GM19395 (cell line): ENCODE results near the gene ZSCAN30.

Experiments
- ATAC-seq: cut with Tn5 transposase; IDR thresholded peaks from one replicate; pipeline ENCODE4 v1.9.1; 2021; ENCODE audit warnings: mild to moderate bottlenecking, moderate library complexity; ENCODE audit not compliant: unreplicated experiment

The ZSCAN30 gene

GRCh38 chr18:35290094-35290735, at the start of gene ZSCAN30:
Gene ZSCAN30 (minus strand): TSS chr18:35290229. CDS start chr18:35264352, 25,877 bp downstream.
- peak; percentile 96 for ATAC-seq

- ATAC-seq, result no peak
Observed at GRCh38 chr18:35337286-35337685, 47.3 kb upstream of the ZSCAN30 start.

GRCh38 chr18:35335866-35336265, 45.8 kb upstream of the ZSCAN30 start:
- ATAC-seq, result no peak

- ATAC-seq, result no peak
Observed at GRCh38 chr18:35334821-35335220, 44.8 kb upstream of the ZSCAN30 start.

- ATAC-seq, result no peak
Observed at GRCh38 chr18:35334212-35334611, 44.2 kb upstream of the ZSCAN30 start.

GRCh38 chr18:35331367-35332087, 41.5 kb upstream of the ZSCAN30 start:
- no peak for ATAC-seq

- ATAC-seq, result no peak
Observed at GRCh38 chr18:35328868-35329267, 38.8 kb upstream of the ZSCAN30 start.

GRCh38 chr18:35326695-35327387, 36.8 kb upstream of the ZSCAN30 start:
- no peak for ATAC-seq

GRCh38 chr18:35324926-35325655, 35.1 kb upstream of the ZSCAN30 start:
- no peak for ATAC-seq

GRCh38 chr18:35322486-35323458, 32.7 kb upstream of the ZSCAN30 start:
- ATAC-seq, result no peak

GRCh38 chr18:35311496-35311895, 21.5 kb upstream of the ZSCAN30 start:
- ATAC-seq, result no peak

GRCh38 chr18:35306588-35307250, 16.7 kb upstream of the ZSCAN30 start:
- no peak for ATAC-seq

GRCh38 chr18:35303610-35304009, 13.6 kb upstream of the ZSCAN30 start:
- ATAC-seq, result no peak

GRCh38 chr18:35296060-35296459, 6.0 kb upstream of the ZSCAN30 start:
- no peak for ATAC-seq

- no peak for ATAC-seq
Observed at GRCh38 chr18:35291166-35291565, 1.1 kb upstream of the ZSCAN30 start.

GRCh38 chr18:35289727-35290093, 319 bp downstream of the ZSCAN30 start:
- ATAC-seq, result peak; percentile 35

GRCh38 chr18:35289293-35289692, 736 bp downstream of the ZSCAN30 start:
- no peak for ATAC-seq

GRCh38 chr18:35284841-35285240, 5.2 kb downstream of the ZSCAN30 start:
- no peak for ATAC-seq

- no peak for ATAC-seq
Observed at GRCh38 chr18:35283923-35284794, 5.9 kb downstream of the ZSCAN30 start.
